ENCODE measurements around the gene DEGS2.

GRCh38 chr14:100114109-100114765, 45.2 kb downstream of the DEGS2 start:
- TF ChIP-seq CTCF (IDR thresholded peaks at IDR 0.05) (no peak), POLR2A (IDR thresholded peaks at IDR 0.05) (no peak), POLR2AphosphoS5 (IDR thresholded peaks at IDR 0.05) (no peak)
